ENCODE data around the gene LMO7. TPM values are rescaled to one million over a fixed set of nuclear protein-coding genes. Genes with fewer than 3 reads are reported as not detected.
A peak's percentile ranks its signal among the peaks of the same experiment; 100 is the strongest.

LMO7 gene
- total and polyA plus RNA-seq, 2 of the 4 experiments (the other 2 are of a cell fraction): 266 to 367 TPM

GRCh38 chr13:75762076-75762937 lies 126.2 kb downstream of the LMO7 start:
- H3K4me2 ChIP-seq (ENCODE audit: low read depth, low read length): peak overlapping the region; percentile 87
- H3K9me1 ChIP-seq (ENCODE audit: insufficient read depth, low read length): peaks cover 21% of the 10 kb centered on the region
- H3K79me1 ChIP-seq (ENCODE audit: low read depth in 1 of 2, low read length in 2 of 2): peaks cover 31 to 71% of the 10 kb centered on the region in 2 experiments
- H3K14ac ChIP-seq (replicated peaks; ENCODE audit: low read depth, low read length): peak overlapping the region; percentile 34
- ATAC-seq (ENCODE audit: low read depth) (peak; percentile 33), DNase-seq (peak; percentile 63)
- H3K9ac ChIP-seq (ENCODE audit: low read depth, low read length): peak overlapping the region; percentile 89
- H2BK20ac ChIP-seq (ENCODE audit: low read depth, low read length): peak overlapping the region; percentile 6; the same call in 1 of the 2 replicates
- in situ Hi-C loops (cut with MboI; ENCODE audit: low sequenced_read_pairs): no loop called here
- no peak overlapping the region for H2AFZ ChIP-seq (replicated peaks; ENCODE audit: low read length, poor library complexity)
- ChIA-PET CTCF (interaction anchor here (0.7 to 1.2 kb wide), 3 partner anchors 21 to 67 kb away, joined by 3 to 4 read pairs (median 3); no protein-coding TSS in a partner anchor), POLR2A (ENCODE audit: unreplicated experiment) (interaction anchor here (0.5 kb wide), 1 partner anchor 34 kb away, joined by 3 read pairs; no protein-coding TSS in a partner anchor)
- H3K9me3 ChIP-seq (ENCODE audit: control insufficient read depth, insufficient read depth, low read length): no peaks in the 10 kb centered on the region
- peak overlapping the region; percentile 53 for H2BK120ac ChIP-seq (ENCODE audit: low read depth, low read length)
- H4K8ac ChIP-seq (ENCODE audit: low read depth in 2 of 2, low read length in 2 of 2): peak overlapping the region; percentile 74 to 83
- TF ChIP-seq FOS (IDR thresholded peaks at IDR 0.05; ENCODE audit: low read depth, low read length): no peak
- TF ChIP-seq CEBPB (IDR thresholded peaks at IDR 0.05; ENCODE audit: low read depth, low read length): peak; percentile 45; the same call in 1 of the 2 replicates
- intact Hi-C loops (cut with micrococcal nuclease): no loop called here
- H3K23ac ChIP-seq (ENCODE audit: low read depth, low read length): peak overlapping the region; percentile 75
- peak overlapping the region; percentile 71 for H3K4ac ChIP-seq (ENCODE audit: low read depth, low read length)
- H3K27ac ChIP-seq (ENCODE audit: insufficient read depth, low read length): peak overlapping the region; percentile 99
- H2AK5ac ChIP-seq (ENCODE audit: low read depth, low read length): peak overlapping the region; percentile 84; the same call in 1 of the 2 replicates
- H3K4me3 ChIP-seq (ENCODE audit: insufficient read depth, low read depth, low read length): no peak overlapping the region; the same call in 1 of the 2 replicates
- peak overlapping the region; percentile 96 for H4K5ac ChIP-seq (ENCODE audit: low read depth, low read length)
- dilution Hi-C loops (cut with HindIII; ENCODE audit: low sequenced_read_pairs, unreplicated experiment): no loop called here
- BruUV-seq (replicated peaks): no TSS peak
- no peak overlapping the region for H2AK9ac ChIP-seq (replicated peaks; ENCODE audit: low read depth, low read length, poor library complexity)
- peak overlapping the region; percentile 29 for H4K91ac ChIP-seq (ENCODE audit: insufficient read depth, low read depth, low read length)
- H2BK15ac ChIP-seq (ENCODE audit: low read depth, low read length): peak overlapping the region; percentile 60; the same call in 1 of the 3 replicates
- H2BK5ac ChIP-seq (ENCODE audit: low read depth, low read length, poor library complexity, severe bottlenecking): peak overlapping the region; percentile 92
- no CpG with 5 or more reads among the region's 7 CpGs for WGBS, 2 experiments (ENCODE audit: extremely low coverage in 2 of 2, insufficient read length in 1 of 2)
- peaks cover 3% of the 10 kb centered on the region; the same call in 1 of the 2 replicates for H3K36me3 ChIP-seq (ENCODE audit: control insufficient read depth, insufficient read depth, low read length)
- no peak overlapping the region for H3K56ac ChIP-seq (ENCODE audit: extremely low read depth, insufficient read depth, low read length)
- peak overlapping the region; percentile 96 for H3K18ac ChIP-seq (ENCODE audit: low read depth, low read length)
- H3K27me3 ChIP-seq (ENCODE audit: control insufficient read depth, insufficient read depth, low read length): no peaks in the 10 kb centered on the region
- H3K4me1 ChIP-seq (ENCODE audit: control insufficient read depth, insufficient read depth, low read length): peaks cover 23% of the 10 kb centered on the region
- H4K20me1 ChIP-seq (ENCODE audit: insufficient read depth, low read length): peaks cover 72% of the 10 kb centered on the region
